Cardiac fibroblast (primary cell): ENCODE data around the gene LIPC.

Experiments
- DNase-seq, 2 donors: peaks; one replicate each; pipeline versions ENCODE4 v3.0.0 to v3.0.0-alpha.2; 2010; ENCODE audit warnings: low read depth in 2 of 2
- H3K4me3 ChIP-seq, 2 donors: replicated peaks in 1 of 2; 1 replicate in 1 of 2; 2 replicates in 1 of 2; pipeline ENCODE4 v1.5.1; 2011; ENCODE audit warnings: low read depth in 2 of 2, low read length in 2 of 2, mild to moderate bottlenecking in 2 of 2, moderate library complexity in 1 of 2
- CTCF ChIP-seq: IDR thresholded peaks from one replicate; pipeline ENCODE4 v1.5.1; 2011; ENCODE audit warnings: low read depth, mild to moderate bottlenecking, low read length, inconsistent platforms

The LIPC gene

GRCh38 chr15:58404020-58404419 lies 27.8 kb upstream of the LIPC start:
- DNase-seq, result no peak
- H3K4me3 ChIP-seq, result no peak overlapping the region
- TF ChIP-seq CTCF, result no peak

GRCh38 chr15:58404722-58405121 lies 27.1 kb upstream of the LIPC start:
- H3K4me3 ChIP-seq, result no peak overlapping the region
- no peak for TF ChIP-seq CTCF
- DNase-seq, result no peak

GRCh38 chr15:58405865-58406264 lies 25.9 kb upstream of the LIPC start:
- no peak overlapping the region for H3K4me3 ChIP-seq
- no peak for TF ChIP-seq CTCF
- no peak for DNase-seq

GRCh38 chr15:58406811-58407210 lies 25.0 kb upstream of the LIPC start:
- DNase-seq, result no peak
- H3K4me3 ChIP-seq, result no peak overlapping the region
- TF ChIP-seq CTCF, result no peak

GRCh38 chr15:58407236-58407775 lies 24.5 kb upstream of the LIPC start:
- no peak for DNase-seq
- no peak overlapping the region for H3K4me3 ChIP-seq
- no peak for TF ChIP-seq CTCF

GRCh38 chr15:58407778-58408177 lies 24.0 kb upstream of the LIPC start:
- no peak for DNase-seq
- TF ChIP-seq CTCF, result no peak
- H3K4me3 ChIP-seq, result no peak overlapping the region

GRCh38 chr15:58409861-58410260 lies 21.9 kb upstream of the LIPC start:
- H3K4me3 ChIP-seq, result no peak overlapping the region
- DNase-seq, result no peak
- TF ChIP-seq CTCF, result no peak
